GM23338 (cell line): Measurements from ENCODE around the gene KCNC2. TPM values are rescaled to one million over a fixed set of nuclear protein-coding genes. Genes with fewer than 3 reads are reported as not detected.

ENCODE experiments used
- ATAC-seq: fragments of 200-7000 bp; cut with Tn5 transposase; 3 replicates; pipeline ENCODE4 v1.9.1; 2020
- DNase-seq: peaks from one replicate; pipeline ENCODE4 v3.0.0-alpha.2; 2015; ENCODE audit warnings: low spot score
- H2AFZ ChIP-seq: fragments of 200-600 bp; sonication (generic); 2 replicates; pipeline ENCODE4 v1.8.0; 2016; ENCODE audit warnings: antibody characterized with exemption, mild to moderate bottlenecking, moderate library complexity
- H3F3A ChIP-seq: fragments of 200-600 bp; sonication (generic); replicated peaks from 2 replicates; pipeline ENCODE4 v1.8.0; 2017; ENCODE audit warnings: antibody characterized with exemption, mixed run types, low read depth
- H3K27ac ChIP-seq: fragments of 200-600 bp; sonication (generic); 2 replicates; pipeline ENCODE4 v1.6.1; 2016; ENCODE audit warnings: low read depth
- H3K27me3 ChIP-seq: fragments of 200-600 bp; sonication (generic); 2 replicates; pipeline ENCODE4 v1.8.0; 2016; ENCODE audit warnings: mild to moderate bottlenecking, mixed run types, moderate library complexity; ENCODE audit not compliant: insufficient read depth
- H3K36me3 ChIP-seq: fragments of 200-600 bp; sonication (generic); 2 replicates; pipeline ENCODE4 v1.8.0; 2016; ENCODE audit warnings: mild to moderate bottlenecking; ENCODE audit not compliant: insufficient read depth
- H3K4me1 ChIP-seq: fragments of 200-600 bp; sonication (generic); 2 replicates; pipeline ENCODE4 v1.8.0; 2016; ENCODE audit warnings: mild to moderate bottlenecking, moderate library complexity; ENCODE audit not compliant: insufficient read depth
- H3K4me2 ChIP-seq: fragments of 200-600 bp; sonication (generic); 2 replicates; pipeline ENCODE4 v1.7.1; 2017; ENCODE audit warnings: mixed run types
- H3K4me3 ChIP-seq: fragments of 200-600 bp; sonication (generic); 2 replicates; pipeline ENCODE4 v1.6.1; 2016; ENCODE audit warnings: mixed run types
- H3K79me2 ChIP-seq: fragments of 200-600 bp; sonication (generic); replicated peaks from 2 replicates; pipeline ENCODE4 v1.8.0; 2017; ENCODE audit warnings: mild to moderate bottlenecking; ENCODE audit not compliant: insufficient read depth
- H3K9me2 ChIP-seq: fragments of 200-600 bp; sonication (generic); 2 replicates; pipeline ENCODE4 v1.8.0; 2017; ENCODE audit not compliant: insufficient read depth
- H4K20me1 ChIP-seq: fragments of 200-600 bp; sonication (generic); replicated peaks from 2 replicates; pipeline ENCODE4 v1.8.0; 2017; ENCODE audit warnings: mild to moderate bottlenecking; ENCODE audit not compliant: insufficient read depth
- H3K27ac Mint-ChIP-seq: 2 replicates; pipeline ENCODE4 v1.8.0; 2020; ENCODE audit warnings: inconsistent platforms, mild to moderate bottlenecking, moderate library complexity, mixed read lengths
- H3K27me3 Mint-ChIP-seq: 3 replicates; pipeline ENCODE4 v1.8.0; 2022; ENCODE audit warnings: low read depth, mild to moderate bottlenecking, moderate library complexity, mixed read lengths, inconsistent platforms; ENCODE audit not compliant: insufficient read depth, poor library complexity
- H3K36me3 Mint-ChIP-seq: 3 replicates; pipeline ENCODE4 v1.8.0; 2021; ENCODE audit warnings: low read depth, mild to moderate bottlenecking, inconsistent platforms, moderate library complexity, mixed read lengths
- H3K4me1 Mint-ChIP-seq: 3 replicates; pipeline ENCODE4 v1.8.0; 2020; ENCODE audit warnings: mild to moderate bottlenecking, inconsistent platforms, mixed read lengths
- H3K4me3 Mint-ChIP-seq: 3 replicates; pipeline ENCODE4 v1.8.0; 2021; ENCODE audit warnings: moderate library complexity, mild to moderate bottlenecking, inconsistent platforms, mixed read lengths
- H3K9me3 Mint-ChIP-seq: 3 replicates; pipeline ENCODE4 v1.8.0; 2020; ENCODE audit warnings: moderate library complexity, mild to moderate bottlenecking, inconsistent platforms, mixed read lengths
- CTCF ChIP-seq, 2 experiments: fragments of 200-600 bp in 1 of 2; sonication (generic) in 1 of 2; conservative IDR thresholded peaks; 2 replicates each; pipeline versions ENCODE4 v1.5.1 to v1.6.1; 2016 to 2017; ENCODE audit warnings: antibody characterized with exemption in 2 of 2, low read depth in 2 of 2, mild to moderate bottlenecking in 2 of 2, moderate library complexity in 1 of 2
- ETS1 ChIP-seq: IDR thresholded peaks from 2 replicates; pipeline ENCODE4 v1.6.1; 2016; ENCODE audit warnings: antibody characterized with exemption
- EZH2 ChIP-seq: fragments of 200-600 bp; sonication (generic); IDR thresholded peaks from one replicate; pipeline ENCODE4 v1.8.0; 2017; ENCODE audit warnings: antibody characterized with exemption, mild to moderate bottlenecking, low read depth; ENCODE audit not compliant: unreplicated experiment
- EZH2phosphoT487 ChIP-seq: fragments of 200-600 bp; sonication (generic); IDR thresholded peaks from one replicate; pipeline ENCODE4 v1.8.1; 2018; ENCODE audit warnings: antibody characterized with exemption; ENCODE audit not compliant: unreplicated experiment
- JUNB ChIP-seq: IDR thresholded peaks from one replicate; pipeline ENCODE4 v1.6.1; 2016; ENCODE audit warnings: antibody characterized with exemption; ENCODE audit not compliant: unreplicated experiment
- NANOG ChIP-seq: IDR thresholded peaks from 2 replicates; pipeline ENCODE4 v1.6.1; 2016; ENCODE audit warnings: antibody characterized with exemption, borderline replicate concordance
- POLR2AphosphoS5 ChIP-seq: IDR thresholded peaks from 2 replicates; pipeline ENCODE4 v1.6.1; 2016; ENCODE audit warnings: antibody characterized with exemption, low read depth
- REST ChIP-seq: IDR thresholded peaks from one replicate; pipeline ENCODE4 v1.6.1; 2018; ENCODE audit warnings: antibody characterized with exemption; ENCODE audit not compliant: unreplicated experiment
- STAT1 ChIP-seq: IDR thresholded peaks from one replicate; pipeline ENCODE4 v1.6.1; 2016; ENCODE audit warnings: antibody characterized with exemption; ENCODE audit not compliant: unreplicated experiment
- ZNF114 ChIP-seq: fragments of 250-450 bp; sonication (Bioruptor Pico); IDR thresholded peaks from 2 replicates; pipeline ENCODE4 v1.5.0; 2020; ENCODE audit warnings: mild to moderate bottlenecking, moderate library complexity
- ZNF331 ChIP-seq: fragments of 250-450 bp; sonication (Bioruptor Pico); IDR thresholded peaks from 2 replicates; pipeline ENCODE4 v1.5.0; 2020; ENCODE audit warnings: low read depth, mild to moderate bottlenecking, moderate library complexity
- ZNF462 ChIP-seq: fragments of 250-450 bp; sonication (Bioruptor Pico); IDR thresholded peaks from 2 replicates; pipeline ENCODE4 v1.5.0; 2020; ENCODE audit warnings: mild to moderate bottlenecking, moderate library complexity
- polyA plus RNA-seq: library from polyadenylated mRNA; unstranded; fragments of >200 nt; fragmentation: Nextera tagmentation; extraction: Ambion mirVana; gene quantifications from 2 replicates; pipeline ENCODE4 v1.2.1, GENCODE V29; 2016
- total RNA-seq: library from RNA; depleted of rRNA; stranded (reverse); fragments of >200 nt; shearing (Covaris generic); gene quantifications from 2 replicates; pipeline ENCODE4 v1.2.3, GENCODE V29; 2014

The KCNC2 gene
- total and polyA plus RNA-seq, 2 experiments from 2014 or later = 0.10 TPM; not detected in 1

- no peaks in the 10 kb centered on the region for H3F3A ChIP-seq
- H3K4me2 ChIP-seq = no peak overlapping the region
- no peaks in the 10 kb centered on the region for H3K36me3 ChIP-seq
- no peaks in the 10 kb centered on the region for H3K27me3 ChIP-seq
- no peak overlapping the region for H3K27ac ChIP-seq
- H3K9me2 ChIP-seq = no peaks in the 10 kb centered on the region
- H4K20me1 ChIP-seq = no peaks in the 10 kb centered on the region
- no peak overlapping the region for H2AFZ ChIP-seq
- no peaks in the 10 kb centered on the region for H3K79me2 ChIP-seq
- DNase-seq (no peak), ATAC-seq (no peak)
- Mint-ChIP-seq H3K9me3 (no peaks in the 10 kb centered on the region), H3K36me3 (no peaks in the 10 kb centered on the region), H3K4me3 (no peak overlapping the region), H3K27me3 (peaks cover 3% of the 10 kb centered on the region), H3K27ac (no peak overlapping the region), H3K4me1 (no peaks in the 10 kb centered on the region)
- no peaks in the 10 kb centered on the region for H3K4me1 ChIP-seq
- no peak for TF ChIP-seq CTCF (conservative IDR thresholded peaks at IDR 0.05; ENCODE audit: low read depth in 2 of 2)
- TF ChIP-seq STAT1 = no peak
- TF ChIP-seq NANOG = no peak
- no peak for TF ChIP-seq ZNF114
- TF ChIP-seq POLR2AphosphoS5 = no peak
- no peak for TF ChIP-seq ZNF462 (CRISPR knock-in tag)
- no peak for TF ChIP-seq EZH2
- TF ChIP-seq REST = no peak
- no peak for TF ChIP-seq ETS1
- TF ChIP-seq JUNB = no peak
- no peak for TF ChIP-seq ZNF331 (CRISPR knock-in tag)
- no peak for TF ChIP-seq EZH2phosphoT487
- H3K4me3 ChIP-seq = no peak overlapping the region
These were observed 168.2 kb downstream of the KCNC2 start for GRCh38 chr12:75041472-75041871.
